UCSD-AML1 (cell line): ENCODE measurements around the gene NR5A1.
A peak's percentile ranks its signal among the peaks of the same experiment; 100 is the strongest.

ENCODE experiments used
- DNase-seq: peaks from one replicate; lab custom pipeline; 2025; ENCODE audit not compliant: unreplicated experiment; lab: John Stamatoyannopoulos, UW

Gene NR5A1

GRCh38 chr9:124506931-124507879 is at the start of gene NR5A1:
Gene NR5A1 (minus strand): TSS chr9:124507399. CDS start chr9:124503395, 4,004 bp downstream.
- DNase-seq: no peak

GRCh38 chr9:124555043-124555442 is 47.8 kb upstream of the NR5A1 start:
- no peak for DNase-seq

GRCh38 chr9:124553738-124554137 is 46.5 kb upstream of the NR5A1 start:
- DNase-seq: no peak

GRCh38 chr9:124552273-124552605 is 45.0 kb upstream of the NR5A1 start:
- no peak for DNase-seq

GRCh38 chr9:124551472-124552272 is 44.5 kb upstream of the NR5A1 start:
- peak; percentile 51 for DNase-seq

GRCh38 chr9:124550072-124550471 is 42.9 kb upstream of the NR5A1 start:
- no peak for DNase-seq

- DNase-seq: no peak
Measured at GRCh38 chr9:124549016-124549415, 41.8 kb upstream of the NR5A1 start.

- no peak for DNase-seq
Measured at GRCh38 chr9:124544535-124544934, 37.3 kb upstream of the NR5A1 start.

- DNase-seq: no peak
Measured at GRCh38 chr9:124541824-124542223, 34.6 kb upstream of the NR5A1 start.

- no peak for DNase-seq
Measured at GRCh38 chr9:124537926-124538325, 30.7 kb upstream of the NR5A1 start.

- no peak for DNase-seq
Measured at GRCh38 chr9:124535846-124536245, 28.6 kb upstream of the NR5A1 start.

GRCh38 chr9:124532897-124533296 is 25.7 kb upstream of the NR5A1 start:
- no peak for DNase-seq

GRCh38 chr9:124531115-124531514 is 23.9 kb upstream of the NR5A1 start:
- no peak for DNase-seq

GRCh38 chr9:124530246-124530645 is 23.0 kb upstream of the NR5A1 start:
- DNase-seq: no peak

GRCh38 chr9:124527781-124528180 is 20.6 kb upstream of the NR5A1 start:
- no peak for DNase-seq

GRCh38 chr9:124526174-124526573 is 19.0 kb upstream of the NR5A1 start:
- no peak for DNase-seq

GRCh38 chr9:124522121-124523098 is 15.2 kb upstream of the NR5A1 start:
- no peak for DNase-seq

GRCh38 chr9:124521142-124521541 is 13.9 kb upstream of the NR5A1 start:
- DNase-seq: no peak

- no peak for DNase-seq
Measured at GRCh38 chr9:124520206-124520596, 13.0 kb upstream of the NR5A1 start.

- no peak for DNase-seq
Measured at GRCh38 chr9:124518116-124518515, 10.9 kb upstream of the NR5A1 start.

- DNase-seq: no peak
Measured at GRCh38 chr9:124517600-124517999, 10.4 kb upstream of the NR5A1 start.
